Pulmonary artery endothelial cell (primary cell): ENCODE results near the gene PLA2G4D. TPM values are rescaled to one million over a fixed set of nuclear protein-coding genes. Genes with fewer than 3 reads are reported as not detected.
"Not testable (repeated sequence)": the region's sequence is repeated elsewhere in the genome, so short reads cannot be mapped to it uniquely, and the experiment has no call there.

Experiments
- DNase-seq: peaks from one replicate; pipeline ENCODE4 v3.0.0-alpha.2; 2011; ENCODE audit warnings: low read depth, low spot score
- total RNA-seq: library from RNA; depleted of rRNA; stranded (reverse); fragments of >200 nt; gene quantifications from 2 replicates; pipeline ENCODE4 v1.2.3, GENCODE V29; 2014

PLA2G4D gene
- total RNA-seq, 1 donor from 2014 or later, result not detected

DNA sequence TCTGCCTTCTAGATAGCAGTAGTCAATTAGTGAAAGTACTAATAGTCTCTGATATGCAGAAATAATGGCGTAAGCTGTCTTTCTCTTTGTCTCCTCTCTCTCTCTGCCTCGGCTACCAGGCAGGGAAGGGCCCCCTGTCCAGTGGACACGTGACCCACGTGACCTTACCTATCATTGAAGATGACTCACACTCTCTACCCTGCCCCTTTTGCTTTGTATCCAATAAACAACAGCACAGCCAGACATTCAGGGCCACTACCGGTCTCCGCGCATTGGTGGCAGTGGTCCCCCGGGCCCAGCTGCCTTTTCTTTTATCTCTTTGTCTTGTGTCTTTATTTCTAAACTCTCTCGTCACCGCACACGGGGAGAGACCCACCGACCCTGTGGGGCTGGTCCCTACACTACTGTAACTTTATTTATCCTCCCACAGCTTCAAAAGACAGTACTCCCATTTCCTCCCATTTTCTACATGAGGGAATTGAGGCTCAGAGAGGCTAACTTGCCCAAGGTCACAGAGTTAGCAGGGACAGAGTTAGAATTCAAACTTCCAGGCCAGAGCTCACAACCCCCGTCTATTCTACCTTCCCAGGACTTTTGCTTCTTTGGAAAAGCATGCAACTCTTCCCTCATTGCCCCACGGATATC, 2.5 kb downstream of the PLA2G4D start:
- DNase-seq, result not testable (repeated sequence)

DNA sequence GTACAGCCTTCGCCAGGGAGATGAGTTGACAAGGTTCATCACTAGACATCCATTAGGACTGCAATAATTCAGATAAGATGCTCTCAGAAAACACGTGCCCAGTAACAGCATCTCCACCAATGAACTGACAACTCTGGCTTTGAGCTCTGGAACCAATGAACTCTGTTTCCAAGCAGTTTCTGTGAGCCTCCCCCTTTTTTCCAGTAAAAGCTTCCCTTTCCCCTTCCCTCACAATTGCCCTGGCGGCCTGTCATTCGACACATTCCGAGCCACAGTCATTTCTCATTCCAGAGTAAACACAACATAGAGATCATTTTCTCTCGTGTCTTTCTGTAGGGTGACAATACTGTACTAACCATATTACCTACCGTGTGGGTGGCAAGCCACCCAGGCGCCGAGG, 3.6 kb downstream of the PLA2G4D start:
- DNase-seq, result no peak

DNA sequence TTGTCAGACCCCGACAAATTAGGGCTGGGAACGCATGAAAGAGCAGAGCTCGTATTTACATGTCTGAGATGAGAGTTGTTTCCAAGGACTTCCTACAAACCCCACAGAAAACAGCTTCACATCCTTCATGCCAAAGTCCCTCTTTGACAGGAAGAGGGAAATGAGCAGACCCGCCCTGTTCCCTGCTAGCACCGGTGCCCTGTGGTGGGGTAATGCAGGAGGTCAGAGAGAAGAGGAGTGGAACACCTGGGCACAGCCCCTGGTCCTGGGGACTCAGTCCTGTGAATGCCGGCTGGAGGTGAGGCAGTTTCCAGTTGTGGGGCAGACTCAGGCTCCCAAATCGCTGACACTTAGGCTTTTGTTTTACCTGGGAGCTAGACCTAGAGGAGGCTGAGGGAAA, 4.0 kb downstream of the PLA2G4D start:
- no peak for DNase-seq

GRCh38 chr15:42089942-42090341, 4.4 kb downstream of the PLA2G4D start:
- no peak for DNase-seq

GRCh38 chr15:42088801-42089640, 5.3 kb downstream of the PLA2G4D start:
- no peak for DNase-seq

GRCh38 chr15:42087926-42088800, 6.2 kb downstream of the PLA2G4D start:
- no peak for DNase-seq

DNA sequence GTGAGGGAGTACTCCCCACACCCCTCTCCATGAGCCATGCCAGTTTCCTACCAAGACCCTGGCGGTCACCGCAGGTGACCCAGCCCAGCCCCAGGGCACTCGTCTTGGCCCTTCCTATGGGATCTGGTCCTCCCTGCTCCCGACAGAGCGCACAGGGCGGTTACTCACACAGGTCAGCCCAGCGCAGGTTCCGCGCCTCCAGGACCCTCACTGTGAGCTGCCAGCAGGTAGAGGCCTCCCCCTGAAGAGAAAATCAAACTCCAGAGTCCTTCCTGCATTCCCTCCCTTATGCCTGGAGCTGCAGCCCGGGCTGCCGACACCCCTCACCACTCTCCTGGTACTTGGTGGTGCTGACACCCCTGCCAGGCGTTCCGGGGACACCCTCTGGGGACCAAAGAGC, 6.9 kb downstream of the PLA2G4D start:
- DNase-seq, result no peak

DNA sequence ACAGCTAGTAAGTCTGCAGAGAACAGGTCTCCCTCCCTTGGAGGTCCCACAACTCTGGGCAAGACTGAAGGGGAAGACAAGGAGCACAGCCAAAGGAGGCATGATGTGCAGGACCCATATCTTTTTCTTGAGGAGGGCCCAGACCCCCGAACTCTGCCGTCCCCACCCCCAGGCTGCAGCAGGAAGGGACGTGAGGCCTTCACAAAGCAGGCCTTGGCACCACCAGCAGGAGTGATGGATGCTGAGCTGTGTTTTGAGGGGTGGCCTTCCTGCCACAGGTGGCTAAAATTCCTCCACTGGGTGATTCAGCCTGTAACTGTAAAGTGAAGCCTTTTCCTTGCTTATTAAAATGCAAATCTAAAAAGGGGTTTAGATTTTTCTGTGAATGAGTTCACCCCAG, 8.6 kb downstream of the PLA2G4D start:
- no peak for DNase-seq

- DNase-seq, result no peak
These were observed 9.1 kb downstream of the PLA2G4D start for GRCh38 chr15:42085236-42085605.

DNA sequence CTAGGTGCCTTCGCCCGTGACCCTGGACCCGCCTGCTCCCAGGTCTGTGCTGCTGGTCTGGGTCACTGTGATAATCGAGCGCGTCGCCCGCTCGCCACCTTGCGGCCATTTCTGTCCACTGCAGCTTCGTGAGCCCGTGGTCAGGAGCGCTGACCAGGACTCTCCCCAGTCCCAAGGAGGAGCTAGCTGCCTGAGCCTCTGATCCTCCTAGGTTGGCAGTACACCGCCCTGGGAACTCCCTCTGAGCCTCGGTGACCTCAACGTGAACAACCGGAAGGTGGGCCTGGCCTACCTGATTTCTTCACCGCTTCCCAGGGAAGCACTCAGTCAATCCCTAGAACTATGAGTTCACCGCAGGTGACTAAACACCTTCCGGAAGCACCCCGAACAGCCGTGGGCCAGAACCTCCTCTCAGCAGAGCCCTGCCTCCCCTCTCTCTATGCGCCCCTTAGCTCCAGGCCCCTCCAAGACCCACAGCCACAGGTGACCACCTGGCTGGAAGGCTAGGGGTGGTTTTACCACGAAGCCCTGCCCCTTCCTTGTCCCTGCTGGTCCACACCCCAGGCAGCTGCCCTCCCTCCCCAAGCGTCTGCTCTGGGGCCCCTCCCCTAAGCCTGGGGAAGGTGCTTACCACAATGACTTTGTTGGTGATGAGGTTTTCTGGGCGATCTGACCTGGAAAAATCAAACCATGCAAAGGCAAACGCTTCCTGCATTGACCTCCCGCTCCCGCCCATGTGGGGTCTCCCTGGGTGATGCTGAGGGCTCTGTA, 9.7 kb downstream of the PLA2G4D start:
- DNase-seq, result no peak

GRCh38 chr15:42083916-42084315, 10.4 kb downstream of the PLA2G4D start:
- DNase-seq, result no peak

- no peak for DNase-seq
These were observed 10.8 kb downstream of the PLA2G4D start for GRCh38 chr15:42083605-42083908.

GRCh38 chr15:42082823-42083604, 11.3 kb downstream of the PLA2G4D start:
- no peak for DNase-seq

DNA sequence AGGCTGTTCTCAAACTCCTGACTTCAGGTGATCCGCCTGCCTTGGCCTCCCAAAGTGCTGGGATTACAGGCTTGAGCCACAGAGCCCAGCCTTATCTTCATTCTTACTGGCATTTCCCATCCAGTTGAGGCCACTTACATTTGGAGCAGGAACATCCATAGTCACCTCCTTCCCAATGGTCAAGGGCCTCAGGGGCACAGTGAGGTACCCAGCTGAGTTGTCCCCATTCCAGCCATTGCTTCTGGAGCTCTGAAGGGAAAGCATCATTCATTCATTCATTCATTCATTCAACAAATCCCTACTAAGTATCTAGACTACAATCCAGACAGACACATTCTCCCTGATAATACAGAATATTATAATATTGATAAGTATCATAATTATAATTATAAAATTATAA, 12.2 kb downstream of the PLA2G4D start:
- no peak for DNase-seq

DNA sequence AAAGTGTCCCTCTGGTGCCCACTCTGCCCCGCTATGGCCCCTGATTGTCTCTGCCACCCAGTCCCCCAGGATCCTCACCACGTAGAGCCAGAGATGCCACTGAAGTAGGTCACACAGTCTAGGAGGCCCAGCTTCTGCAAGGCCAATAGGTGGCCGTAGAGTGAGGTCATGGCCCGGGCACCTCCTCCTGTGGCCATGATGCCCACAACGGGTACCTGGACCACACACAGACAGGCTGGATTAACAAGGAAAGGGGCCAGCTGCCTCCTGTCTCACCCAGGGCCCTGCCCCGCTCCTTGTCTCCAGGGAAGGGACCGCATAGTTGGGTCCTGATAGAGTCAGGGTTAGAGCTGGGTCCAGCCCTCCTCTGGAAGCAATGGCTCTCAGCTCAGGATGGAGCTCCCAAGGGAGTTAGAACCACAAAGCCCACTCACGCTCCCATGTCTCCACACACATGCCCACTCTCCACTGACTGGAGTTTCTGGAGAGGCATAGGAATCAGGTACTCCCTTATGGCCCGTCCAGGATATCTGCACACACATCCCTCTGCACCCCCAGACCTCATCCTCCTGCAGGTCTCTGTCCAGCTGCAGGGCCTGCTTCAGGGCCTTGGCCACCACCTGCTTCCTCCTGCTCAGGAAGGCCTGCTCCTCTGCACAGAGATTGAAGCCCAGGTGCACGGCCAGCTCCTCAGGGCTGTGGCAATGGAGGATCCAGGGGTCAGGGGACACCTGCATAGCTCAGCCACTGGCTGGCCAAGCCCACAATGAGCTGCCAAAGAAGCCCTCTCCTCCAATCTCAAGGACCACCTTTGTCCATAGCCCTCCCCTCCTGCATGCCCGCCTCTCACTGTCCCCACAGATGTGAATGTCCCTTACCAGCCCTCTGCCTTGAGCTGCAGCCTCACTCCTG, 13.2 kb downstream of the PLA2G4D start:
- DNase-seq, result no peak

DNA sequence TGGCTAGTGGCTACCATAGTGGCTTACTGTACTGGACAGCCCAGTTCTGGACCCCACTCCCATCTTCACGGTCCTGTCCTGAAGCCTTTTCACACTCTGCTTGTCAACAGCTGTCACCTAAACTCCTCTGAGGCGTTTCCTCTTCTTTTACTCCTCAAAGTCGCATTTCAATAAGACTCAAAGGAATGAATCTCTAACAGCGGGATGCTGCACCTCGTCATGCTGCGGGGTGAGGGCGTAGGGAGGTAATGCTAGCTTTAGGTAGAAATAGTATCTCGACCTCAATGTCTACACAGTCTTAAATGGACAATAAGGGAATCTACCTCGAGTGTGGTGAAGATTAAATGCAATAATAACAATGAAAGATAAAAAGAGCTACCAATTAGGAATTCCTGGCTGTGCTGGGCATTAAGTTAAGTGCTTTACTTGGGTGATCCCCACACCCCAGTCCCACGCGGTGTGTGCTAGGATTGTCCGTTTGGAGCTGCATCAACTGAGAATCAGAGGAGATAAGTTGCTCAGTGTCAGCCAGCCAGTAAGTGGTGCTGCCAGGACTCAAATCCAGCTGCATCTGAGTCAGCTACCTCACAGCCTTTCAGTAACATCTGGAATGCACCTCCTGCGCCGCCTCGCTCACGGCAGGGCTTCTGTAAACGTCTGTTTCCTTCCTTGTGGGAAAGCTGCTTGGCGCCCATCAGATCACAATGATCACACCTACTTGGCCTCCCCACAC, 14.0 kb downstream of the PLA2G4D start:
- no peak for DNase-seq

- no peak for DNase-seq
These were observed 14.9 kb downstream of the PLA2G4D start for GRCh38 chr15:42079401-42079908.

GRCh38 chr15:42078903-42079302, 15.5 kb downstream of the PLA2G4D start:
- DNase-seq, result no peak

- DNase-seq, result no peak
These were observed 16.7 kb downstream of the PLA2G4D start for GRCh38 chr15:42077689-42078088.
